MCF 10A (cell line): ENCODE data around the gene LUZP1. TPM values are rescaled to one million over a fixed set of nuclear protein-coding genes. Genes with fewer than 3 reads are reported as not detected.

ENCODE experiments used
- BruUV-seq: library from RNA; stranded (reverse); fragments of 400-500 nt; replicated peaks from 2 replicates; lab custom pipeline; 2021; lab: Mats Ljungman, UMichigan
- CTCF ChIA-PET: fragments of 300-600 bp; sonication (Branson Sonifier 250); formaldehyde crosslinking; extraction: SDS; loops from one replicate; lab custom pipeline; 2021; ENCODE audit warnings: antibody characterized with exemption, inconsistent platforms; lab: Yijun Ruan, JAX
- POLR2A ChIA-PET: fragments of 300-600, 350-650 bp; sonication (Branson Sonifier 250); formaldehyde crosslinking; extraction: SDS; loops from one replicate; lab custom pipeline; 2020; ENCODE audit warnings: antibody characterized with exemption, inconsistent platforms; lab: Yijun Ruan, JAX
- DNase-seq: peaks from one replicate; pipeline ENCODE4 v3.0.0-alpha.2; 2018; ENCODE audit not compliant: unreplicated experiment
- H3K27ac Mint-ChIP-seq: one replicate; pipeline ENCODE4 v1.8.0; 2022; ENCODE audit warnings: mild to moderate bottlenecking, low read depth, mixed read lengths; ENCODE audit not compliant: unreplicated experiment
- H3K27me3 Mint-ChIP-seq: one replicate; pipeline ENCODE4 v1.8.0; 2022; ENCODE audit warnings: mixed read lengths; ENCODE audit not compliant: insufficient read depth, unreplicated experiment
- H3K36me3 Mint-ChIP-seq: one replicate; pipeline ENCODE4 v1.8.0; 2022; ENCODE audit warnings: mild to moderate bottlenecking, moderate library complexity, mixed read lengths; ENCODE audit not compliant: insufficient read depth, unreplicated experiment
- H3K4me1 Mint-ChIP-seq: one replicate; pipeline ENCODE4 v1.8.0; 2022; ENCODE audit warnings: mixed read lengths; ENCODE audit not compliant: insufficient read depth, unreplicated experiment
- H3K4me3 Mint-ChIP-seq: one replicate; pipeline ENCODE4 v1.8.0; 2022; ENCODE audit warnings: mild to moderate bottlenecking, moderate library complexity, mixed read lengths; ENCODE audit not compliant: unreplicated experiment
- H3K9me3 Mint-ChIP-seq: one replicate; pipeline ENCODE4 v1.8.0; 2022; ENCODE audit warnings: mixed read lengths; ENCODE audit not compliant: unreplicated experiment
- CTCF ChIP-seq: fragments of 200-600 bp; IDR thresholded peaks from one replicate; pipeline ENCODE4 v1.8.0; 2022; ENCODE audit warnings: antibody characterized with exemption, mild to moderate bottlenecking; ENCODE audit not compliant: unreplicated experiment
- intact Hi-C: fragments of 100-400 bp; cut with micrococcal nuclease; formaldehyde crosslinking; loops from 2 replicates; pipeline ENCODE4 v1.14.1; 2022
- total RNA-seq: library from RNA; stranded (reverse); gene quantifications from 2 replicates; pipeline ENCODE4 v1.2.3, GENCODE V29; 2022

The LUZP1 gene
- total RNA-seq, 1 experiment from 2014 or later, result 37.2 TPM

GRCh38 chr1:23079025-23079424, 89.6 kb downstream of the LUZP1 start:
- no peak overlapping the region for H3K4me3 Mint-ChIP-seq
- no peak for DNase-seq
- ChIA-PET POLR2A (interaction anchor here (1.1 kb wide), 1 partner anchor 9 kb away, joined by 3 read pairs; no protein-coding TSS in a partner anchor), CTCF (interaction anchor here (0.6 to 2.6 kb wide), 4 partner anchors 15 to 115 kb away, joined by 4 to 17 read pairs (median 5); no protein-coding TSS in a partner anchor)
- BruUV-seq, result no TSS peak
- H3K9me3 Mint-ChIP-seq, result no peaks in the 10 kb centered on the region
- TF ChIP-seq CTCF, result no peak
- intact Hi-C loops, result no loop called here
- peaks cover 85% of the 10 kb centered on the region for H3K36me3 Mint-ChIP-seq
- H3K4me1 Mint-ChIP-seq, result peaks cover 19% of the 10 kb centered on the region
- H3K27me3 Mint-ChIP-seq, result no peaks in the 10 kb centered on the region
- H3K27ac Mint-ChIP-seq, result peak overlapping the region; percentile 55

GRCh38 chr1:23074012-23074411, 94.6 kb downstream of the LUZP1 start:
- DNase-seq, result no peak
- no TSS peak for BruUV-seq
- CTCF ChIA-PET, result interaction anchor here (0.9 kb wide), 1 partner anchor 110 kb away, joined by 4 read pairs; no protein-coding TSS in a partner anchor

GRCh38 chr1:23069675-23070074, 99.0 kb downstream of the LUZP1 start:
- Mint-ChIP-seq H3K9me3 (no peaks in the 10 kb centered on the region), H3K36me3 (peaks cover 64% of the 10 kb centered on the region), H3K27me3 (no peaks in the 10 kb centered on the region), H3K27ac (no peak overlapping the region), H3K4me3 (no peak overlapping the region), H3K4me1 (peaks cover 6% of the 10 kb centered on the region)
- no TSS peak for BruUV-seq
- ChIA-PET POLR2A (interaction anchor here (0.6 to 1.3 kb wide), 3 partner anchors 11 to 394 kb away, joined by 3 to 4 read pairs (median 3); no protein-coding TSS in a partner anchor), CTCF (interaction anchor here (0.5 to 0.9 kb wide), 2 partner anchors 62 to 114 kb away, joined by 3 to 4 read pairs; no protein-coding TSS in a partner anchor)
- TF ChIP-seq CTCF, result no peak
- intact Hi-C loops, result no loop called here
- DNase-seq, result no peak

More at GRCh38 chr1:23074012-23074411, 94.6 kb downstream of the LUZP1 start:
- H3K9me3 Mint-ChIP-seq, result no peaks in the 10 kb centered on the region
- H3K4me1 Mint-ChIP-seq, result peaks cover 1% of the 10 kb centered on the region
- no peak for TF ChIP-seq CTCF
- no peak overlapping the region for H3K27ac Mint-ChIP-seq
- H3K36me3 Mint-ChIP-seq, result peaks cover 84% of the 10 kb centered on the region
- intact Hi-C loops, result no loop called here
- H3K4me3 Mint-ChIP-seq, result no peak overlapping the region
- no peaks in the 10 kb centered on the region for H3K27me3 Mint-ChIP-seq
- POLR2A ChIA-PET, result no interaction called here

- H3K27ac Mint-ChIP-seq, result no peak overlapping the region
These were observed 99.5 kb downstream of the LUZP1 start for GRCh38 chr1:23069149-23069548.

More at GRCh38 chr1:23069149-23069548, 99.5 kb downstream of the LUZP1 start:
- CTCF ChIA-PET, result interaction anchor here (0.5 kb wide), 1 partner anchor 62 kb away, joined by 4 read pairs; no protein-coding TSS in a partner anchor
- Mint-ChIP-seq H3K4me3 (no peak overlapping the region), H3K36me3 (peaks cover 69% of the 10 kb centered on the region), H3K4me1 (peaks cover 6% of the 10 kb centered on the region), H3K27me3 (no peaks in the 10 kb centered on the region), H3K9me3 (no peaks in the 10 kb centered on the region)
- DNase-seq, result no peak
- intact Hi-C loops, result no loop called here
- POLR2A ChIA-PET, result interaction anchor here (0.6 to 0.8 kb wide), 3 partner anchors 48 to 394 kb away, joined by 3 to 4 read pairs (median 4); no protein-coding TSS in a partner anchor
- TF ChIP-seq CTCF, result no peak
- BruUV-seq, result no TSS peak
